B cell (primary cell): ENCODE results near the gene EED. TPM values are rescaled to one million over a fixed set of nuclear protein-coding genes. Genes with fewer than 3 reads are reported as not detected.

ENCODE experiments used
- ATAC-seq: fragments of 200-7000 bp; cut with Tn5 transposase; one replicate; pipeline ENCODE4 v1.10.0; 2021; ENCODE audit warnings: low read depth, mild to moderate bottlenecking, moderate number of reproducible peaks, moderate library complexity
- CTCF ChIA-PET: fragments of 350-600 bp; sonication (Branson Sonifier 250); formaldehyde crosslinking; loops from one replicate; lab custom pipeline; 2021; ENCODE audit warnings: antibody characterized with exemption, inconsistent platforms; lab: Charles Lee
- POLR2A ChIA-PET: fragments of 350-600 bp; sonication (Branson Sonifier 250); formaldehyde crosslinking; loops from one replicate; lab custom pipeline; 2021; ENCODE audit warnings: antibody characterized with exemption; lab: Charles Lee
- DNase-seq: peaks from one replicate; pipeline ENCODE4 v3.0.0; 2013
- H2AFZ ChIP-seq: 2 replicates; pipeline ENCODE4 v1.6.1; 2012; ENCODE audit warnings: mild to moderate bottlenecking, low read depth, low read length; ENCODE audit not compliant: insufficient read depth, poor library complexity, severe bottlenecking
- H3K27ac ChIP-seq, 2 donors: 1 replicate in 1 of 2; 2 replicates in 1 of 2; pipeline ENCODE4 v1.5.1; 2012 to 2013; ENCODE audit warnings: low read length in 2 of 2, mild to moderate bottlenecking in 2 of 2, moderate library complexity in 1 of 2
- H3K27me3 ChIP-seq, 4 experiments: fragments of 200-600 bp in 1 of 4; sonication (generic) in 1 of 4; replicated peaks in 1 of 4; 1 replicate in 2 of 4; 2 replicates in 2 of 4; pipeline versions ENCODE4 v1.6.1 to v1.7.0; 2013 to 2016; ENCODE audit warnings: low read length in 3 of 4, mild to moderate bottlenecking in 2 of 4, mixed read lengths in 1 of 4, moderate library complexity in 1 of 4; ENCODE audit not compliant: insufficient read depth in 4 of 4, control insufficient read depth in 3 of 4; ENCODE audit errors: control extremely low read depth in 1 of 4
- H3K36me3 ChIP-seq, 2 experiments: replicated peaks in 1 of 2; 1 replicate in 1 of 2; 2 replicates in 1 of 2; pipeline versions ENCODE4 v1.6.1 to v1.7.1; 2013; ENCODE audit warnings: low read length in 1 of 2; ENCODE audit not compliant: insufficient read depth in 2 of 2, control insufficient read depth in 1 of 2; ENCODE audit errors: control extremely low read depth in 1 of 2, extremely low read depth in 1 of 2
- H3K4me1 ChIP-seq, 2 donors: fragments of 200-600 bp in 1 of 2; sonication (generic) in 1 of 2; 1 replicate in 1 of 2; 2 replicates in 1 of 2; pipeline versions ENCODE4 v1.5.1 to v1.6.1; 2013 to 2017; ENCODE audit warnings: low read length in 2 of 2; ENCODE audit not compliant: control insufficient read depth in 2 of 2, insufficient read depth in 2 of 2
- H3K4me2 ChIP-seq: replicated peaks from 2 replicates; pipeline ENCODE3; 2012; ENCODE audit warnings: mild to moderate bottlenecking, low read depth, low read length; ENCODE audit not compliant: poor library complexity, severe bottlenecking
- H3K4me3 ChIP-seq, 5 experiments: fragments of 200-600 bp in 1 of 5; sonication (generic) in 1 of 5; 1 replicate in 3 of 5; 2 replicates in 2 of 5; pipeline versions ENCODE4 v1.5.1 to v1.7.0; 2011 to 2016; ENCODE audit warnings: low read length in 4 of 5, mild to moderate bottlenecking in 4 of 5, low read depth in 2 of 5, control low read depth in 1 of 5, moderate library complexity in 1 of 5; ENCODE audit not compliant: insufficient read depth in 1 of 5; ENCODE audit errors: control extremely low read depth in 1 of 5, extremely low read depth in 1 of 5
- H3K79me2 ChIP-seq: fragments of 200-600 bp; sonication (generic); one replicate; pipeline ENCODE4 v1.6.0; 2016; ENCODE audit warnings: low read length; ENCODE audit not compliant: control insufficient read depth, insufficient read depth
- H3K9ac ChIP-seq: fragments of 200-600 bp; sonication (generic); 2 replicates; pipeline ENCODE4 v1.6.1; 2017; ENCODE audit warnings: mild to moderate bottlenecking, low read length, moderate library complexity
- H3K9me3 ChIP-seq, 3 donors: one replicate each; pipeline versions ENCODE4 v1.6.1 to v1.7.1; 2013; ENCODE audit warnings: low read length in 2 of 3; ENCODE audit not compliant: control insufficient read depth in 2 of 3, insufficient read depth in 1 of 3; ENCODE audit errors: control extremely low read depth in 1 of 3
- H4K20me1 ChIP-seq: 2 replicates; pipeline ENCODE4 v1.6.0; 2012; ENCODE audit warnings: mild to moderate bottlenecking, low read length; ENCODE audit not compliant: insufficient read depth, control insufficient read depth, poor library complexity, severe bottlenecking
- H3K27ac Mint-ChIP-seq: one replicate; pipeline ENCODE4 v1.8.0; 2021; ENCODE audit warnings: mixed read lengths
- H3K27me3 Mint-ChIP-seq: one replicate; pipeline ENCODE4 v1.8.0; 2021; ENCODE audit warnings: mixed read lengths
- H3K4me1 Mint-ChIP-seq: one replicate; pipeline ENCODE4 v1.8.0; 2021; ENCODE audit warnings: mixed read lengths
- H3K4me3 Mint-ChIP-seq: one replicate; pipeline ENCODE4 v1.8.0; 2021; ENCODE audit warnings: mixed read lengths
- H3K9me3 Mint-ChIP-seq: one replicate; pipeline ENCODE4 v1.8.0; 2022; ENCODE audit warnings: mixed read lengths; ENCODE audit not compliant: insufficient read depth
- CTCF ChIP-seq: fragments of 200-600 bp; IDR thresholded peaks from one replicate; pipeline ENCODE4 v1.8.0; 2022; ENCODE audit warnings: antibody characterized with exemption, mild to moderate bottlenecking
- EZH2 ChIP-seq: IDR thresholded peaks from 2 replicates; pipeline ENCODE4 v1.6.1; 2012; ENCODE audit warnings: borderline replicate concordance, low read depth, mild to moderate bottlenecking, moderate library complexity, low read length; ENCODE audit not compliant: insufficient read depth, poor library complexity, severe bottlenecking
- WGBS: methylation state at CpG from one replicate; pipeline ENCODE4 v1.1.5; 2013; ENCODE audit warnings: missing lambda C conversion rate; ENCODE audit not compliant: insufficient coverage; 5-methylcytosine and 5-hydroxymethylcytosine counted together
- intact Hi-C: fragments of 100-400 bp; cut with micrococcal nuclease; formaldehyde crosslinking; loops from one replicate; pipeline ENCODE4 v1.10.0; 2022
- polyA plus RNA-seq: library from polyadenylated mRNA; depleted of rRNA; stranded (reverse); fragments of >200 nt; gene quantifications from 2 replicates; pipeline ENCODE4 v1.2.3, GENCODE V29; 2012
- total RNA-seq, 2 donors: library from RNA; stranded (reverse); fragments of 120-200 nt in 1 of 2; gene quantifications; 1 replicate in 1 of 2; 2 replicates in 1 of 2; pipeline versions ENCODE4 v1.2.3 to v1.2.4, GENCODE V29; 2013 to 2022

The EED gene
- total and polyA plus RNA-seq, 2 donors (not counting 1 experiment from before 2014, with no cell fraction given): 21.8 to 49.5 TPM

GRCh38 chr11:86230179-86230804 lies 14.3 kb upstream of the EED start:
- no peak overlapping the region for H3K27ac Mint-ChIP-seq
- Histone ChIP-seq H2AFZ (no peak overlapping the region), H3K4me1 (no peaks in the 10 kb centered on the region), H3K27me3 (no peaks in the 10 kb centered on the region), H3K4me3 (no peak overlapping the region), H3K36me3 (no peaks in the 10 kb centered on the region), H3K9me3 (no peaks in the 10 kb centered on the region), H4K20me1 (no peaks in the 10 kb centered on the region), H3K27ac (no peak overlapping the region), H3K79me2 (no peaks in the 10 kb centered on the region), H3K9ac (no peak overlapping the region), H3K4me2 (no peak overlapping the region)
- DNase-seq (no peak), ATAC-seq (no peak)
- 100% methylated on average over 1 of the region's 1 CpG for WGBS
- H3K27me3 Mint-ChIP-seq: no peaks in the 10 kb centered on the region
- intact Hi-C loops: no loop called here
- ChIA-PET POLR2A (interaction anchor here (0.7 kb wide), 1 partner anchor 61 kb away, joined by 3 read pairs; no protein-coding TSS in a partner anchor), CTCF (interaction anchor here (1.4 to 2.5 kb wide), 2 partner anchors 11 to 188 kb away, joined by 4 to 7 read pairs; no protein-coding TSS in a partner anchor)
- H3K4me3 Mint-ChIP-seq: no peak overlapping the region
- no peak for TF ChIP-seq CTCF
- TF ChIP-seq EZH2: no peak
- peaks cover 7% of the 10 kb centered on the region for H3K4me1 Mint-ChIP-seq
- H3K9me3 Mint-ChIP-seq: no peaks in the 10 kb centered on the region

GRCh38 chr11:86230921-86231434 lies 13.6 kb upstream of the EED start:
- CTCF ChIA-PET: interaction anchor here (1.6 to 2.5 kb wide), 2 partner anchors 9 to 12 kb away, joined by 7 to 8 read pairs; no protein-coding TSS in a partner anchor
- no peak for DNase-seq
- H3K4me3 ChIP-seq: no peak overlapping the region
- H3K36me3 ChIP-seq: no peaks in the 10 kb centered on the region
- H3K27me3 Mint-ChIP-seq: no peaks in the 10 kb centered on the region
- no peaks in the 10 kb centered on the region for H3K9me3 ChIP-seq
- H3K4me2 ChIP-seq: no peak overlapping the region
- H3K4me1 Mint-ChIP-seq: peaks cover 6% of the 10 kb centered on the region
- H4K20me1 ChIP-seq: no peaks in the 10 kb centered on the region
- H3K27ac Mint-ChIP-seq: no peak overlapping the region
- H3K4me3 Mint-ChIP-seq: no peak overlapping the region
- H3K27ac ChIP-seq: no peak overlapping the region
- H2AFZ ChIP-seq: no peak overlapping the region
- no peaks in the 10 kb centered on the region for H3K4me1 ChIP-seq
- POLR2A ChIA-PET: no interaction called here
- no peaks in the 10 kb centered on the region for H3K9me3 Mint-ChIP-seq
- H3K9ac ChIP-seq: no peak overlapping the region
- ATAC-seq: no peak
- no peaks in the 10 kb centered on the region for H3K27me3 ChIP-seq
- H3K79me2 ChIP-seq: no peaks in the 10 kb centered on the region
- intact Hi-C loops: no loop called here
- TF ChIP-seq EZH2 (no peak), CTCF (no peak)
